C4-2B (cell line): ENCODE data around the gene ADCY9.

Experiments used
- ZFX ChIP-seq: fragments of 450-650 bp; IDR thresholded peaks from 2 replicates; pipeline ENCODE4 v1.6.1; 2017
- TF ChIP-seq, protein P1 (sequence below): fragments of 450-650 bp; conservative IDR thresholded peaks from 2 replicates; pipeline ENCODE4 v1.5.1; 2017; ENCODE audit warnings: mild to moderate bottlenecking

DNA sequence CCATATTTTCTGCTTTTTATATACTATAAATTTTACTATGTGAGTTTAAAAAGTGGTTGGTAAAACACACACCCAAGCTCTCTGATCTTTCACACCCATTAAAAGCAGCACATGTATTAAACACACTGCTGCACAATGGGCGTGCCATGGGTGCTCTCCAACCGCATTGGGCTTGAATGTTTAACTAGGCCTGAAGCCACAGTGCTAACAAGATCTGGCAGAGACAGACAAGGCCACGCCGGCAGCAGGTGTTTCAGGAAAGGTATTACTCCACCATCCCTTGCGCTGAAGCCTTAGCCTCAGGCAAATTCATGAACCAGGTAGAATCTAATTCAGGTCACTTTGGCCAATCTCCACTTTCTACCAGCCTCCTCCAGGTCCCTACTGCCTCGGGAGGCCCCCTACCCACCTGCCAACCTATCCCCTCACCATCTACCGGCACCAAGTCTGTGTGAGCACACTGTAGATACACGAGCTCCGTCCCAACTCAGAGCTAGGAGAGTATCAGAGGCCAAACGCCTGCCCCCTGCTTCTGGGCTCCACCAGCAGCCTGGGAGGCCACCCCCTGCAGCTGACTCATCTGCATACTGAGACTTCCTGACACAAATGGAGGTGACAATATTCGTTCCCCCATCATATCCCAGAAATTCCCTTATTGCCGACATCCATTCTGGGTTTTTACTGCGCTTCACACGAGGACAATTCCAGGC lies 95.0 kb downstream of the ADCY9 start:
- TF ChIP-seq, protein P1, sequence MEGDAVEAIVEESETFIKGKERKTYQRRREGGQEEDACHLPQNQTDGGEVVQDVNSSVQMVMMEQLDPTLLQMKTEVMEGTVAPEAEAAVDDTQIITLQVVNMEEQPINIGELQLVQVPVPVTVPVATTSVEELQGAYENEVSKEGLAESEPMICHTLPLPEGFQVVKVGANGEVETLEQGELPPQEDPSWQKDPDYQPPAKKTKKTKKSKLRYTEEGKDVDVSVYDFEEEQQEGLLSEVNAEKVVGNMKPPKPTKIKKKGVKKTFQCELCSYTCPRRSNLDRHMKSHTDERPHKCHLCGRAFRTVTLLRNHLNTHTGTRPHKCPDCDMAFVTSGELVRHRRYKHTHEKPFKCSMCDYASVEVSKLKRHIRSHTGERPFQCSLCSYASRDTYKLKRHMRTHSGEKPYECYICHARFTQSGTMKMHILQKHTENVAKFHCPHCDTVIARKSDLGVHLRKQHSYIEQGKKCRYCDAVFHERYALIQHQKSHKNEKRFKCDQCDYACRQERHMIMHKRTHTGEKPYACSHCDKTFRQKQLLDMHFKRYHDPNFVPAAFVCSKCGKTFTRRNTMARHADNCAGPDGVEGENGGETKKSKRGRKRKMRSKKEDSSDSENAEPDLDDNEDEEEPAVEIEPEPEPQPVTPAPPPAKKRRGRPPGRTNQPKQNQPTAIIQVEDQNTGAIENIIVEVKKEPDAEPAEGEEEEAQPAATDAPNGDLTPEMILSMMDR: no peak
- TF ChIP-seq ZFX: no peak
